K562 (cell line): Measurements from ENCODE around the gene RALGAPA2. TPM values are rescaled to one million over a fixed set of nuclear protein-coding genes. Genes with fewer than 3 reads are reported as not detected.

Experiments used
- ATAC-seq: fragments of 200-7000 bp; cut with Tn5 transposase; 3 replicates; pipeline ENCODE4 v1.9.1; 2020; ENCODE audit warnings: moderate library complexity
- BruUV-seq: library from RNA; stranded (reverse); fragments of 400-500 nt; replicated peaks from 2 replicates; lab custom pipeline; 2021; lab: Mats Ljungman, UMichigan
- CTCF ChIA-PET: fragments of 300-600 bp; formaldehyde crosslinking; extraction: SDS; loops from one replicate; lab custom pipeline; 2021; ENCODE audit warnings: low intra/inter-chr PET ratio; lab: Yijun Ruan, JAX
- POLR2A ChIA-PET: fragments of 300-600, 350-650 bp; sonication (Branson Sonifier 250); formaldehyde crosslinking; extraction: SDS; loops from one replicate; lab custom pipeline; 2021; ENCODE audit warnings: antibody characterized with exemption, inconsistent platforms; lab: Yijun Ruan, JAX
- DNase-seq, 4 experiments: peaks; one replicate each; pipeline versions ENCODE4 v3.0.0 to v3.0.0-alpha.2; 2011 to 2018; ENCODE audit warnings: low spot score in 3 of 4, mixed read lengths in 3 of 4; ENCODE audit errors: extremely low read depth in 1 of 4
- FAIRE-seq: peaks from 2 replicates; lab custom pipeline; 2011; peaks lifted over from hg19 to GRCh38; lab: Jason Lieb, UNC
- H2AFZ ChIP-seq: 2 replicates; pipeline ENCODE4 v1.6.0; 2011; ENCODE audit warnings: low read depth, low read length, control low read depth, inconsistent platforms
- H3K27ac ChIP-seq: fragments of 200-600 bp; 3 replicates; pipeline ENCODE4 v1.8.0; 2011; ENCODE audit warnings: low read depth, mild to moderate bottlenecking, control low read depth, inconsistent platforms, low read length, moderate library complexity, mixed read lengths; ENCODE audit errors: extremely low read depth
- H3K27me3 ChIP-seq, 2 experiments: fragments of 300-600 bp in 1 of 2; 2 replicates in 1 of 2; 3 replicates in 1 of 2; pipeline versions ENCODE4 v1.6.0 to v1.8.0; 2011; ENCODE audit warnings: inconsistent platforms in 2 of 2, low read length in 2 of 2, mild to moderate bottlenecking in 1 of 2, mixed read lengths in 1 of 2, moderate library complexity in 1 of 2; ENCODE audit not compliant: control insufficient read depth in 2 of 2, insufficient read depth in 2 of 2
- H3K36me3 ChIP-seq: fragments of 300-600 bp; 3 replicates; pipeline ENCODE4 v1.8.0; 2011; ENCODE audit warnings: mild to moderate bottlenecking, low read length, inconsistent platforms; ENCODE audit not compliant: control insufficient read depth, insufficient read depth
- H3K4me1 ChIP-seq, 2 experiments: fragments of 200-600 bp in 1 of 2; replicated peaks in 1 of 2; 2 replicates in 1 of 2; 3 replicates in 1 of 2; pipeline versions ENCODE4 v1.5.1 to v1.8.0; 2011; ENCODE audit warnings: inconsistent platforms in 2 of 2, low read length in 2 of 2, mild to moderate bottlenecking in 1 of 2, mixed read lengths in 1 of 2, moderate library complexity in 1 of 2; ENCODE audit not compliant: control insufficient read depth in 2 of 2, insufficient read depth in 2 of 2
- H3K4me2 ChIP-seq: 2 replicates; pipeline ENCODE4 v1.6.1; 2011; ENCODE audit warnings: low read length, control low read depth, inconsistent platforms, mixed read lengths; ENCODE audit not compliant: insufficient read depth
- H3K4me3 ChIP-seq: fragments of 200-600 bp; sonication (generic), shearing (Covaris generic); 2 replicates; pipeline ENCODE4 v1.5.1; 2016; ENCODE audit warnings: control low read depth, inconsistent platforms
- H3K79me2 ChIP-seq: fragments of 200-600 bp; 3 replicates; pipeline ENCODE4 v1.8.0; 2011; ENCODE audit warnings: low read length, inconsistent platforms; ENCODE audit not compliant: control insufficient read depth, insufficient read depth
- H3K9ac ChIP-seq, 2 experiments: 2 replicates each; pipeline versions ENCODE4 v1.6.0 to v1.6.1; 2011; ENCODE audit warnings: low read depth in 2 of 2, low read length in 2 of 2, control low read depth in 1 of 2, inconsistent platforms in 1 of 2, mild to moderate bottlenecking in 1 of 2, mixed read lengths in 1 of 2; ENCODE audit not compliant: insufficient read depth in 1 of 2
- H3K9me1 ChIP-seq: one replicate; pipeline ENCODE4 v1.6.0; 2011; ENCODE audit warnings: inconsistent platforms, mild to moderate bottlenecking, low read length, moderate library complexity; ENCODE audit not compliant: control insufficient read depth, insufficient read depth
- H3K9me3 ChIP-seq: replicated peaks from 2 replicates; pipeline ENCODE4 v1.5.1; 2011; ENCODE audit warnings: low read depth, low read length, inconsistent platforms; ENCODE audit not compliant: control insufficient read depth, insufficient read depth
- H4K20me1 ChIP-seq: replicated peaks from 2 replicates; pipeline ENCODE4 v1.6.1; 2011; ENCODE audit warnings: low read length, inconsistent platforms, mixed read lengths; ENCODE audit not compliant: control insufficient read depth, insufficient read depth
- ARHGAP35 ChIP-seq: fragments of 450-650 bp; IDR thresholded peaks from 2 replicates; pipeline ENCODE4 v1.6.1; 2018; ENCODE audit not compliant: partially characterized antibody
- CBFA2T3 ChIP-seq: fragments of 450-650 bp; IDR thresholded peaks from 2 replicates; pipeline ENCODE4 v1.6.1; 2017
- CBX5 ChIP-seq: IDR thresholded peaks from 2 replicates; pipeline ENCODE4 v1.6.1; 2014; ENCODE audit warnings: low read depth, borderline replicate concordance
- CREB1 ChIP-seq, 2 experiments: sonication (generic) in 1 of 2; formaldehyde crosslinking in 1 of 2; IDR thresholded peaks; 2 replicates each; pipeline versions ENCODE4 v1.6.1 to v1.8.0; 2012 to 2022; ENCODE audit warnings: inconsistent platforms in 1 of 2, mild to moderate bottlenecking in 1 of 2, missing genetic modification reagents in 1 of 2, moderate library complexity in 1 of 2
- EWSR1 ChIP-seq: fragments of 450-650 bp; IDR thresholded peaks from 2 replicates; pipeline ENCODE4 v1.6.1; 2018; ENCODE audit warnings: borderline replicate concordance, mild to moderate bottlenecking, low read depth, moderate library complexity; ENCODE audit not compliant: partially characterized antibody
- KLF13 ChIP-seq: fragments of 450-650 bp; IDR thresholded peaks from 2 replicates; pipeline ENCODE4 v1.6.1; 2016; ENCODE audit warnings: missing genetic modification characterization, low read depth, mild to moderate bottlenecking, missing compliant biosample characterization, moderate library complexity, borderline replicate concordance
- KLF16 ChIP-seq: IDR thresholded peaks from 2 replicates; pipeline ENCODE4 v1.6.1; 2016; ENCODE audit warnings: antibody characterized with exemption
- NBN ChIP-seq: fragments of 450-650 bp; IDR thresholded peaks from 2 replicates; pipeline ENCODE4 v1.6.1; 2016; ENCODE audit warnings: low read depth, mild to moderate bottlenecking
- NFATC3 ChIP-seq: fragments of 450-650 bp; IDR thresholded peaks from 2 replicates; pipeline ENCODE4 v1.6.1; 2017; ENCODE audit warnings: mild to moderate bottlenecking
- PTBP1 ChIP-seq: fragments of 200-400 bp; formaldehyde crosslinking; IDR thresholded peaks from 2 replicates; pipeline ENCODE4 v1.6.1; 2017; ENCODE audit warnings: low read depth, low read length
- RAD51 ChIP-seq: fragments of 450-650 bp; IDR thresholded peaks from 2 replicates; pipeline ENCODE4 v1.7.1; 2016; ENCODE audit warnings: low read depth, mild to moderate bottlenecking, borderline replicate concordance
- RBM15 ChIP-seq: fragments of 200-400 bp; formaldehyde crosslinking; IDR thresholded peaks from 2 replicates; pipeline ENCODE4 v1.6.1; 2018; ENCODE audit warnings: mild to moderate bottlenecking, low read length, moderate library complexity; ENCODE audit not compliant: insufficient read depth
- STAT5B ChIP-seq: fragments of 250-450 bp; sonication (Bioruptor Pico); IDR thresholded peaks from 2 replicates; pipeline ENCODE4 v1.8.0; 2021; ENCODE audit warnings: mild to moderate bottlenecking, inconsistent platforms
- TEAD1 ChIP-seq, 2 experiments: fragments of 450-650 bp in 1 of 2; sonication (generic) in 1 of 2; formaldehyde crosslinking; IDR thresholded peaks; 2 replicates each; pipeline versions ENCODE4 v1.4.0 to v1.8.0; 2020 to 2022; ENCODE audit warnings: mild to moderate bottlenecking in 2 of 2, missing genetic modification reagents in 1 of 2
- ZC3H11A ChIP-seq: IDR thresholded peaks from 2 replicates; pipeline ENCODE4 v1.6.1; 2012; ENCODE audit warnings: low read depth, low read length, improper control_type of control experiment
- ZKSCAN1 ChIP-seq: fragments of 150-350 bp; IDR thresholded peaks from 2 replicates; pipeline ENCODE4 v1.6.1; 2016; ENCODE audit warnings: low read depth, low read length
- ZMIZ1 ChIP-seq, 2 experiments: fragments of 150-350 bp in 1 of 2; IDR thresholded peaks; 2 replicates each; pipeline ENCODE4 v1.6.1; 2012 to 2016; ENCODE audit warnings: low read depth in 2 of 2, low read length in 2 of 2, mild to moderate bottlenecking in 1 of 2, moderate library complexity in 1 of 2
- ZNF384 ChIP-seq: IDR thresholded peaks from 2 replicates; pipeline ENCODE4 v1.6.1; 2012; ENCODE audit warnings: low read depth, low read length, improper control_type of control experiment
- WGBS: fragments of 100-300 bp; shearing (Covaris generic); methylation state at CpG from one replicate; pipeline ENCODE4 v1.1.6; 2016; ENCODE audit warnings: low coverage, mixed read lengths; ENCODE audit not compliant: insufficient coverage; ENCODE audit errors: missing lambda C conversion rate; 5-methylcytosine and 5-hydroxymethylcytosine counted together
- in situ Hi-C: fragments of 300-500 bp; cut with MboI; formaldehyde crosslinking; loops from 4 replicates; pipeline ENCODE4 v1.15.0; 2018; ENCODE audit warnings: inconsistent platforms, mixed read lengths
- intact Hi-C: fragments of 100-400 bp; cut with micrococcal nuclease; formaldehyde crosslinking; loops from 2 replicates; pipeline ENCODE4 v1.14.2; 2022
- polyA plus RNA-seq, 8 experiments: library from polyadenylated mRNA; depleted of rRNA in 4 of 8; stranded (reverse) in 5 of 8; unstranded in 3 of 8; fragments of >200 nt; fragmentation: Nextera tagmentation in 2 of 8; fragmentation: Illumina TruSeq in 1 of 8; extraction: Ambion mirVana in 2 of 8; extraction: Trizol in 1 of 8; gene quantifications; 2 replicates each; pipeline versions ENCODE4 v1.2.1 to v1.2.3, GENCODE V29; 2011 to 2014; ENCODE audit warnings: inconsistent platforms in 1 of 8, missing spikeins in 1 of 8
- total RNA-seq, 7 experiments: library from RNA; depleted of rRNA in 6 of 7; stranded (reverse); fragments of >200 nt in 6 of 7; fragmentation: Illumina TruSeq in 2 of 7; extraction: Trizol in 2 of 7; gene quantifications; 2 replicates each; pipeline versions ENCODE4 v1.2.1 to v1.2.3, GENCODE V29; 2011 to 2021; ENCODE audit warnings: low replicate concordance in 1 of 7

The RALGAPA2 gene
- total and polyA plus RNA-seq, 9 of the 15 experiments (the other 6 are each of a cell fraction or from before 2014, with no cell fraction given) = 0.35 to 2.7 (median 1.4) TPM

GRCh38 chr20:20498076-20498861, 214.2 kb downstream of the RALGAPA2 start (continued):
- no peak for TF ChIP-seq PTBP1
- TF ChIP-seq KLF16 = no peak
- no peak for TF ChIP-seq NFATC3
- no peak for TF ChIP-seq RAD51
- no peak for TF ChIP-seq ZC3H11A
- no peak for TF ChIP-seq NBN

- Histone ChIP-seq H3K27ac (no peak overlapping the region), H3K27me3 (no peaks in the 10 kb centered on the region), H2AFZ (no peak overlapping the region), H3K9me1 (no peaks in the 10 kb centered on the region), H3K4me3 (no peak overlapping the region), H3K79me2 (no peaks in the 10 kb centered on the region), H3K4me2 (no peak overlapping the region), H4K20me1 (no peaks in the 10 kb centered on the region), H3K36me3 (no peaks in the 10 kb centered on the region), H3K4me1 (no peaks in the 10 kb centered on the region), H3K9me3 (no peaks in the 10 kb centered on the region), H3K9ac (no peak overlapping the region)
- no peak for ATAC-seq
- intact Hi-C loops (no loop called here), in situ Hi-C loops (no loop called here)
- no peak for DNase-seq
- ChIA-PET CTCF (no interaction called here), POLR2A (no interaction called here)
- BruUV-seq = no TSS peak
- no peak for FAIRE-seq
- WGBS = 11% methylated on average over 8 of the region's 8 CpGs
- no peak for TF ChIP-seq ZNF384
- no peak for TF ChIP-seq ZKSCAN1
- no peak for TF ChIP-seq ARHGAP35
- no peak for TF ChIP-seq EWSR1
- TF ChIP-seq ZMIZ1 (IDR thresholded peaks at IDR 0.05; ENCODE audit: low read depth in 2 of 2, low read length in 2 of 2) = no peak
- TF ChIP-seq TEAD1 (CRISPR knock-in tag; IDR thresholded peaks at IDR 0.05) = no peak
- TF ChIP-seq CBX5 = no peak
- no peak for TF ChIP-seq KLF13
- no peak for TF ChIP-seq RBM15
- TF ChIP-seq STAT5B (CRISPR knock-in tag) = no peak
- no peak for TF ChIP-seq CREB1 (IDR thresholded peaks at IDR 0.05)
- TF ChIP-seq CREB1 (CRISPR knock-in tag; IDR thresholded peaks at IDR 0.05) = no peak
- TF ChIP-seq CBFA2T3 = no peak
Observed at GRCh38 chr20:20497242-20497978, 215.0 kb downstream of the RALGAPA2 start.
